GM18499 (cell line): ENCODE measurements around the gene LST1.

Experiments used
- ATAC-seq: cut with Tn5 transposase; IDR thresholded peaks from one replicate; pipeline ENCODE4 v1.9.1; 2021; ENCODE audit warnings: moderate number of reproducible peaks; ENCODE audit not compliant: insufficient read depth, unreplicated experiment

The LST1 gene

DNA sequence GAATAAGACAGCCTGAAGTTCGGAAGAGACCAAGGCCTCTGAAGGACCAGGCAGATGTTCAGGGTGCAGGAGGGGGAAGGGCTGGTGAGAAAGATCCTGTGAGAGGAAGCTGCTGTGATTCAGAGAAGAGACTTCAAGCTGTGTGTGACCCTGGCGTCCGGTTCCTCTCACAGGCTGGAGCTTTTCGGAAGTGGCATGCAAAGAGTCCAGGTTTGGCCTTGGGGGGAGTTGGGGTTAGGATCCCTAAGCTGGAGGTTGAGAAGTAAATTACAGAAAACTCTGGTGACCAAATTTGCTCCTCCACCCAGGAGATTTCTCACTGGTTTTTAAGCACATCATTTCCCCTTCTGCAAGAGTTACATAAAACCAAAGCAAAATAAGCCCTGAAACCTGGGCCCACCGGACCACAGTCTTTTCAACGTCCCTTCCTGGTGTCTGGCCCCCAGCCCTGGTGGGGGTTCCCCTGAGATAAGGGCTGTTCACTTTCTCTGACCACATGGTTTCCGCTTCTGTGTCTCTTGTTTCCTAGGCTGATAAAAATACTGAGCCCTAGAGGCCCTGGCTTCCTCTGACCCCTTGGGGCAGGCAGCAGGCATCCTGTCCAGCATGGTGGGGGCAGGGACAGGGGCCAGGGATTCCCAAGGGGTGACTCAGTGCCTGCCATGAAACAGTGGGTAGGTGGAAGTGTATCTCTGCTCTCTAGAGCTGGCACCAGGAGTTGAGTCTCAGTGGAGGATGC lies 25.9 kb upstream of the LST1 start:
- peak; percentile 41 for ATAC-seq

DNA sequence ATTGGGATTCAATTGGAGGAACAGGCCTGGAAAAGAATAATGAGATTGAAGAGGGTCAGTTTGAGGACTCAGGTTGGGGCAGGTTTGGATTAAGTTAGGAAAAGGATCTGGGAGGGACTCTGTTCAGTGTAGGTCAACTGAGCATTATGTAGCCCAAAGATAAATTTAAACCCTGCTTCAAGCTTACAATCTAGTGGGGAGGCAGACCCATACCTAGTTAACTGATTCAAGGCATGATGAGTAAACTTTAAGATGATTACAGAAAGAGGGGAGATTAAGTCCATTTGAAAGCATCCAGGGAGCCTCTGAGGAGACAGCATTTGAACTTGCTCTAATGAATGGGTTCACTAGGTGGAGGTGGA lies 25.4 kb upstream of the LST1 start:
- no peak for ATAC-seq

DNA sequence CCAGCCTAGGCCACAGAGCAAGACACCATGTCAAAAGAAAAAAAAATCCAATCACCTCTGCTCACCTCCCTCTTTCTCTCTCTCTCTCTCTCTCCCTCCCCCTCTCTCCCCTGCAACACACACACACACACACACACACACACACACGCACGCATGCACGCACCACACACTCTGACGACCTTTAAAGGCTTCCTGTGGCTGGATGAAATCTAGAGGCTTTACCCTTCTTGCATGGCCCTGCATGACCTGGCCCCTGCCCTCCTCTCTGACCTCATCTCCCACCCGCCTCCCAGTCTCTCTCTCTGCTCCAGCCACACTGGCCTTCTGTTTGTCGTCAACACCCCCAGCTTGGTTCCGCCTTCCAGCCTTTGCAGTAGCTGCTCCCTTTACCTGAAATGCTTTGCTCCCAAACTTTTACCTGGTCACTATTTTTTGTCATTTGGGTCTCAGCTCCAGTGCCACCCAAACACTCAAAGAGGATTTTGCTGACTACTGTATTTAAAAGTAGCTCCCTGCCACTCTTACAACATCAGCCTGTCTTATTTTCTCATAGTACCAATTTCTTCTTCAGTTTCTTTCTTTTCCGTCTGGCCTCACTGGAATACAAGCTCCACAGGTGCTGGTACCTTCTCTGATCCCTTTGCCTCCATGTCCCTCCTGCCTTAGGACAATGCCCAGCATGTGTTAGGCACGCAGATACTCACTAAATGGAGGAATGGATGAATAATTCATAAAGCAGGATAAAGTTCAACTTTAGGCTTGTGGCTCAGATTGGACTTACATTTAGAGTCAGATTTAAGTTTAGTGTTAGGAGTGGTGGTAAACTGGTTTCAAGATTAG lies 18.3 kb upstream of the LST1 start:
- ATAC-seq: no peak

DNA sequence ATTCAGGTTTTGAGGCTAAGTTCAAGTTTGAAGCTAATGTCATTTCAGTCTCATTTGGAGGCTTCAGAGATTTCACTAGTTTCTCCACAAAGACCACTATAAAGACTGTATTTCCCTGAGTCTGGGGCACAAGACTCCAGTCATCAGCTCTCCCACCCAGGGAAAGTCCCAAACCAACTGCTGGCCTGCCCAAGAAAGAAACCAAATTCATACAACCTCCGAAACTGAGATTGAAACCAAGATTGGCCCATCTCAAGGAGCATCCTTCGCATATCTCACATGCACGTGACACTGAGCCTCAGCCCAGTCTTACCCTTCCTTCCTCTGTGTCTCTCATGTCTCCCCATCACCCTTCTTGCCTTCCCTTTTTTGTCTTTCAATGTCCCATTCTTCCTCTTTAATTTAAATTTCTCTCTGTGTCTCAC lies 17.5 kb upstream of the LST1 start:
- ATAC-seq: peak; percentile 61

DNA sequence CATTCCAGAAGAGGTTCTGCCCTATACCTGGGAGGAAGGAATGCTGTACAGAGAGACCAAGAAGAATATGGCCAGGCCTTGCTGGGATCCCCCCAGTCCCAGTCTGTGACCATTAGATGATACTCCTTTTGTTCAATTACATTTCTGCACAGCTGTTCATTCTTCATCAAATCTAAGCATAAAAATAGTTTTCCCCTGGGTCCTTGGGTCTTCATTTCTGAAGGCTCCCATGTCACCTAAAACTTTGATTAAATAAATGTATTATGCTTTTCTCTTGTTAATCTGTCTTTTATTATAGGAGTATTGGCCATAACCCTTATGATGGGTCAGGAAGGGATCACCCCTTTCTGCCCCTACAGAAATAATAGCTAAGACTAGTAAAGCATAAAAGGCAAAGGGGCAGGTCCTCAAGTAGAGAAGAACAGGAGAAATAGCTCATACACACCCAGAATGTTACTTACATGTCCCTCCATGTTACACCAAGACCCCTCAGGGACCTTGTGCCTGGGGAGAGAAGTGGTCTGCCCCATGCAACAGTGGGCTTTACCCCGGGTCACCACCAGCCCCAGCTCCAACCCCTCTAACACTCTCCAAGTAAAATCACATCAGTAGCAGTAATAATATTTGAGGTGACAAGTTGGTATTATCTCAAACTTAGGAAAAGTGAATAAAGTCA lies 16.1 kb upstream of the LST1 start:
- no peak for ATAC-seq

DNA sequence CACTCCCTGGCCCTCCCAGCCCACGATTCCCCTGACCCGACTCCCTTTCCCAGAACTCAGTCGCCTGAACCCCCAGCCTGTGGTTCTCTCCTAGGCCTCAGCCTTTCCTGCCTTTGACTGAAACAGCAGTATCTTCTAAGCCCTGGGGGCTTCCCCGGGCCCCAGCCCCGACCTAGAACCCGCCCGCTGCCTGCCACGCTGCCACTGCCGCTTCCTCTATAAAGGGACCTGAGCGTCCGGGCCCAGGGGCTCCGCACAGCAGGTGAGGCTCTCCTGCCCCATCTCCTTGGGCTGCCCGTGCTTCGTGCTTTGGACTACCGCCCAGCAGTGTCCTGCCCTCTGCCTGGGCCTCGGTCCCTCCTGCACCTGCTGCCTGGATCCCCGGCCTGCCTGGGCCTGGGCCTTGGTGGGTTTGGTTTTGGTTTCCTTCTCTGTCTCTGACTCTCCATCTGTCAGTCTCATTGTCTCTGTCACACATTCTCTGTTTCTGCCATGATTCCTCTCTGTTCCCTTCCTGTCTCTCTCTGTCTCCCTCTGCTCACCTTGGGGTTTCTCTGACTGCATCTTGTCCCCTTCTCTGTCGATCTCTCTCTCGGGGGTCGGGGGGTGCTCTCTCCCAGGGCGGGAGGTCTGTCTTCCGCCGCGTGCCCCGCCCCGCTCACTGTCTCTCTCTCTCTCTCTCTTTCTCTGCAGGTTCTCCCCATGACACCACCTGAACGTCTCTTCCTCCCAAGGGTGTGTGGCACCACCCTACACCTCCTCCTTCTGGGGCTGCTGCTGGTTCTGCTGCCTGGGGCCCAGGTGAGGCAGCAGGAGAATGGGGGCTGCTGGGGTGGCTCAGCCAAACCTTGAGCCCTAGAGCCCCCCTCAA lies 13.8 kb upstream of the LST1 start, which contains the start of gene LTA:
Gene LTA, plus strand, starts transcription at position 249 of the 871 bp plus-strand sequence. Its CDS starts 454 bp downstream, at position 703.
- no peak for ATAC-seq

DNA sequence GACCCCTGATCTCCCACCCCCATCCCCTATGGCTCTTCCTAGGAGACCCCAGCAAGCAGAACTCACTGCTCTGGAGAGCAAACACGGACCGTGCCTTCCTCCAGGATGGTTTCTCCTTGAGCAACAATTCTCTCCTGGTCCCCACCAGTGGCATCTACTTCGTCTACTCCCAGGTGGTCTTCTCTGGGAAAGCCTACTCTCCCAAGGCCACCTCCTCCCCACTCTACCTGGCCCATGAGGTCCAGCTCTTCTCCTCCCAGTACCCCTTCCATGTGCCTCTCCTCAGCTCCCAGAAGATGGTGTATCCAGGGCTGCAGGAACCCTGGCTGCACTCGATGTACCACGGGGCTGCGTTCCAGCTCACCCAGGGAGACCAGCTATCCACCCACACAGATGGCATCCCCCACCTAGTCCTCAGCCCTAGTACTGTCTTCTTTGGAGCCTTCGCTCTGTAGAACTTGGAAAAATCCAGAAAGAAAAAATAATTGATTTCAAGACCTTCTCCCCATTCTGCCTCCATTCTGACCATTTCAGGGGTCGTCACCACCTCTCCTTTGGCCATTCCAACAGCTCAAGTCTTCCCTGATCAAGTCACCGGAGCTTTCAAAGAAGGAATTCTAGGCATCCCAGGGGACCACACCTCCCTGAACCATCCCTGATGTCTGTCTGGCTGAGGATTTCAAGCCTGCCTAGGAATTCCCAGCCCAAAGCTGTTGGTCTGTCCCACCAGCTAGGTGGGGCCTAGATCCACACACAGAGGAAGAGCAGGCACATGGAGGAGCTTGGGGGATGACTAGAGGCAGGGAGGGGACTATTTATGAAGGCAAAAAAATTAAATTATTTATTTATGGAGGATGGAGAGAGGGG lies 12.6 kb upstream of the LST1 start:
- ATAC-seq: no peak

DNA sequence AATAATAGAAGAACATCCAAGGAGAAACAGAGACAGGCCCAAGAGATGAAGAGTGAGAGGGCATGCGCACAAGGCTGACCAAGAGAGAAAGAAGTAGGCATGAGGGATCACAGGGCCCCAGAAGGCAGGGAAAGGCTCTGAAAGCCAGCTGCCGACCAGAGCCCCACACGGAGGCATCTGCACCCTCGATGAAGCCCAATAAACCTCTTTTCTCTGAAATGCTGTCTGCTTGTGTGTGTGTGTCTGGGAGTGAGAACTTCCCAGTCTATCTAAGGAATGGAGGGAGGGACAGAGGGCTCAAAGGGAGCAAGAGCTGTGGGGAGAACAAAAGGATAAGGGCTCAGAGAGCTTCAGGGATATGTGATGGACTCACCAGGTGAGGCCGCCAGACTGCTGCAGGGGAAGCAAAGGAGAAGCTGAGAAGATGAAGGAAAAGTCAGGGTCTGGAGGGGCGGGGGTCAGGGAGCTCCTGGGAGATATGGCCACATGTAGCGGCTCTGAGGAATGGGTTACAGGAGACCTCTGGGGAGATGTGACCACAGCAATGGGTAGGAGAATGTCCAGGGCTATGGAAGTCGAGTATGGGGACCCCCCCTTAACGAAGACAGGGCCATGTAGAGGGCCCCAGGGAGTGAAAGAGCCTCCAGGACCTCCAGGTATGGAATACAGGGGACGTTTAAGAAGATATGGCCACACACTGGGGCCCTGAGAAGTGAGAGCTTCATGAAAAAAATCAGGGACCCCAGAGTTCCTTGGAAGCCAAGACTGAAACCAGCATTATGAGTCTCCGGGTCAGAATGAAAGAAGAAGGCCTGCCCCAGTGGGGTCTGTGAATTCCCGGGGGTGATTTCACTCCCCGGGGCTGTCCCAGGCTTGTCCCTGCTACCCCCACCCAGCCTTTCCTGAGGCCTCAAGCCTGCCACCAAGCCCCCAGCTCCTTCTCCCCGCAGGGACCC lies 11.7 kb upstream of the LST1 start:
- no peak for ATAC-seq

DNA sequence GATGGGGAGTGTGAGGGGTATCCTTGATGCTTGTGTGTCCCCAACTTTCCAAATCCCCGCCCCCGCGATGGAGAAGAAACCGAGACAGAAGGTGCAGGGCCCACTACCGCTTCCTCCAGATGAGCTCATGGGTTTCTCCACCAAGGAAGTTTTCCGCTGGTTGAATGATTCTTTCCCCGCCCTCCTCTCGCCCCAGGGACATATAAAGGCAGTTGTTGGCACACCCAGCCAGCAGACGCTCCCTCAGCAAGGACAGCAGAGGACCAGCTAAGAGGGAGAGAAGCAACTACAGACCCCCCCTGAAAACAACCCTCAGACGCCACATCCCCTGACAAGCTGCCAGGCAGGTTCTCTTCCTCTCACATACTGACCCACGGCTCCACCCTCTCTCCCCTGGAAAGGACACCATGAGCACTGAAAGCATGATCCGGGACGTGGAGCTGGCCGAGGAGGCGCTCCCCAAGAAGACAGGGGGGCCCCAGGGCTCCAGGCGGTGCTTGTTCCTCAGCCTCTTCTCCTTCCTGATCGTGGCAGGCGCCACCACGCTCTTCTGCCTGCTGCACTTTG lies 10.7 kb upstream of the LST1 start, which contains the start of gene TNF:
Gene TNF, plus strand, starts transcription at position 231 of the 567 bp plus-strand sequence. Its CDS starts 177 bp downstream, at position 408.
- no peak for ATAC-seq

DNA sequence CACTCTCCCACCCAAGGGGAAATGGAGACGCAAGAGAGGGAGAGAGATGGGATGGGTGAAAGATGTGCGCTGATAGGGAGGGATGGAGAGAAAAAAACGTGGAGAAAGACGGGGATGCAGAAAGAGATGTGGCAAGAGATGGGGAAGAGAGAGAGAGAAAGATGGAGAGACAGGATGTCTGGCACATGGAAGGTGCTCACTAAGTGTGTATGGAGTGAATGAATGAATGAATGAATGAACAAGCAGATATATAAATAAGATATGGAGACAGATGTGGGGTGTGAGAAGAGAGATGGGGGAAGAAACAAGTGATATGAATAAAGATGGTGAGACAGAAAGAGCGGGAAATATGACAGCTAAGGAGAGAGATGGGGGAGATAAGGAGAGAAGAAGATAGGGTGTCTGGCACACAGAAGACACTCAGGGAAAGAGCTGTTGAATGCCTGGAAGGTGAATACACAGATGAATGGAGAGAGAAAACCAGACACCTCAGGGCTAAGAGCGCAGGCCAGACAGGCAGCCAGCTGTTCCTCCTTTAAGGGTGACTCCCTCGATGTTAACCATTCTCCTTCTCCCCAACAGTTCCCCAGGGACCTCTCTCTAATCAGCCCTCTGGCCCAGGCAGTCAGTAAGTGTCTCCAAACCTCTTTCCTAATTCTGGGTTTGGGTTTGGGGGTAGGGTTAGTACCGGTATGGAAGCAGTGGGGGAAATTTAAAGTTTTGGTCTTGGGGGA lies 10.0 kb upstream of the LST1 start:
- ATAC-seq: no peak

DNA sequence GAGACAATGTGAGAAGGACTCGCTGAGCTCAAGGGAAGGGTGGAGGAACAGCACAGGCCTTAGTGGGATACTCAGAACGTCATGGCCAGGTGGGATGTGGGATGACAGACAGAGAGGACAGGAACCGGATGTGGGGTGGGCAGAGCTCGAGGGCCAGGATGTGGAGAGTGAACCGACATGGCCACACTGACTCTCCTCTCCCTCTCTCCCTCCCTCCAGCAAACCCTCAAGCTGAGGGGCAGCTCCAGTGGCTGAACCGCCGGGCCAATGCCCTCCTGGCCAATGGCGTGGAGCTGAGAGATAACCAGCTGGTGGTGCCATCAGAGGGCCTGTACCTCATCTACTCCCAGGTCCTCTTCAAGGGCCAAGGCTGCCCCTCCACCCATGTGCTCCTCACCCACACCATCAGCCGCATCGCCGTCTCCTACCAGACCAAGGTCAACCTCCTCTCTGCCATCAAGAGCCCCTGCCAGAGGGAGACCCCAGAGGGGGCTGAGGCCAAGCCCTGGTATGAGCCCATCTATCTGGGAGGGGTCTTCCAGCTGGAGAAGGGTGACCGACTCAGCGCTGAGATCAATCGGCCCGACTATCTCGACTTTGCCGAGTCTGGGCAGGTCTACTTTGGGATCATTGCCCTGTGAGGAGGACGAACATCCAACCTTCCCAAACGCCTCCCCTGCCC lies 9.0 kb upstream of the LST1 start:
- no peak for ATAC-seq

DNA sequence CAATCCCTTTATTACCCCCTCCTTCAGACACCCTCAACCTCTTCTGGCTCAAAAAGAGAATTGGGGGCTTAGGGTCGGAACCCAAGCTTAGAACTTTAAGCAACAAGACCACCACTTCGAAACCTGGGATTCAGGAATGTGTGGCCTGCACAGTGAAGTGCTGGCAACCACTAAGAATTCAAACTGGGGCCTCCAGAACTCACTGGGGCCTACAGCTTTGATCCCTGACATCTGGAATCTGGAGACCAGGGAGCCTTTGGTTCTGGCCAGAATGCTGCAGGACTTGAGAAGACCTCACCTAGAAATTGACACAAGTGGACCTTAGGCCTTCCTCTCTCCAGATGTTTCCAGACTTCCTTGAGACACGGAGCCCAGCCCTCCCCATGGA lies 8.5 kb upstream of the LST1 start:
- ATAC-seq: no peak

DNA sequence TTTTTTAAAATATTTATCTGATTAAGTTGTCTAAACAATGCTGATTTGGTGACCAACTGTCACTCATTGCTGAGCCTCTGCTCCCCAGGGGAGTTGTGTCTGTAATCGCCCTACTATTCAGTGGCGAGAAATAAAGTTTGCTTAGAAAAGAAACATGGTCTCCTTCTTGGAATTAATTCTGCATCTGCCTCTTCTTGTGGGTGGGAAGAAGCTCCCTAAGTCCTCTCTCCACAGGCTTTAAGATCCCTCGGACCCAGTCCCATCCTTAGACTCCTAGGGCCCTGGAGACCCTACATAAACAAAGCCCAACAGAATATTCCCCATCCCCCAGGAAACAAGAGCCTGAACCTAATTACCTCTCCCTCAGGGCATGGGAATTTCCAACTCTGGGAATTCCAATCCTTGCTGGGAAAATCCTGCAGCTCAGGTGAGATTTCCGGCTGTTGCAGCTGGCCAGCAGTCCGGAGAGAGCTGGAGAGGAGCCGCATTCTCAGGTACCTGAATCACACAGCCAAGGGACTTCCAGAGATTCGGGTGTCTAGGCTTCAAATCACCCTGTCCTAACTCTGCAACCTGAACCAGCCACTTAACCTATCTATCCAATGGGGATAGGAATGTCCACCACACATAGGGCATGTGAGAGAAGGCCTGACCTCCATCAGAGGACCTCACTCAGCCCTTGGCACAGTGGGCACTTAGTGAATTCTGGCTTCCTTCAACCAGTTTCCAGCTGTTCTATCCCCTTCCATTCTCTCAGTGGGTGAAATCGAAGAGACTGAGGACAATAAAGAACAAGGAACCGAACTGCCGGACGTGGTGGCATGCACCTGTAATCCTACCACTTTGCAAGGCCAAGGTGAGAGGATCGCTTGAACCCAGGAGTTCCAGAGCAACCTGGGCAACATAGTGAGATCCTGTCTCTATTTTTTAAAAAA lies 7.6 kb upstream of the LST1 start:
- no peak for ATAC-seq

DNA sequence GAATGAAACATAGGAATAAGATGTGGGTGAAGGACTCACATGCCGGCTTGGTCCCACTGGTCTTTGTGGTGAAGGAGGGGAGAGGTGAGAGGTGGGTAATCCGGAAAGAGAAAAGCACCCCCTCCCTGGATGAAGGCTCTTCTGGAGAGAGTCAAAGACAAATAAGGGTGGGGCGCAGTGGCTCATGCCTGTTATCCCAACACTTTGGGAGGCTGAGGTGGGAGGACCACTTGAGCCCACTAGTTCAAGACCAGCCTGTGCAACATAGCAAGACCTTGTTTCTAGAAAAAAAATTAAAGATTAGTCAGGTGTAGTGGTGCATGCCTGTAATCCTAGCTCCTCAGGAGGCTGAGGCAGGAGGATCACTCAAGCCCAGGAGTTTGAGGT lies 7.0 kb upstream of the LST1 start:
- no peak for ATAC-seq
